Stimulated activated CD4-positive, alpha-beta T cell treated with anti-CD3 and anti-CD28 coated beads, Interleukin-2, amount 100 ng/mL, for 48 hours (primary cell): Measurements from ENCODE around the gene RTP2.

Experiments
- DNase-seq, 2 donors: peaks; one replicate each; pipeline ENCODE4 v3.0.0-alpha.2; 2020

The RTP2 gene

GRCh38 chr3:187665764-187666402 lies 36.5 kb downstream of the RTP2 start:
- DNase-seq = no peak

- DNase-seq = no peak
Measured at GRCh38 chr3:187665010-187665409, 37.3 kb downstream of the RTP2 start.

- no peak for DNase-seq
Measured at GRCh38 chr3:187662848-187663409, 39.4 kb downstream of the RTP2 start.

GRCh38 chr3:187661267-187661666 lies 41.1 kb downstream of the RTP2 start:
- no peak for DNase-seq

- no peak for DNase-seq
Measured at GRCh38 chr3:187651282-187651681, 51.1 kb downstream of the RTP2 start.
